Activated T-cell treated with anti-CD3 and anti-CD28 coated beads, Interleukin-2, amount 50 U/mL, for 72 hours (primary cell): Measurements from ENCODE around the gene AGRN. TPM values are rescaled to one million over a fixed set of nuclear protein-coding genes. Genes with fewer than 3 reads are reported as not detected.
"Not testable (repeated sequence)": the region's sequence is repeated elsewhere in the genome, so short reads cannot be mapped to it uniquely, and the experiment has no call there.

ENCODE experiments used
- ATAC-seq, 2 donors: fragments of 150-1000 bp; cut with Tn5 transposase; replicated peaks in 1 of 2; 2 replicates each; pipeline ENCODE4 v1.10.0; 2021; ENCODE audit warnings: moderate library complexity in 2 of 2, mild to moderate bottlenecking in 1 of 2
- DNase-seq, 2 donors: peaks; one replicate each; pipeline ENCODE4 v3.0.0; 2021 to 2022; ENCODE audit warnings: mixed read lengths in 1 of 2
- H3K27ac Mint-ChIP-seq: one replicate; pipeline ENCODE4 v1.8.0; 2022; ENCODE audit warnings: mild to moderate bottlenecking, moderate library complexity, mixed read lengths
- H3K27me3 Mint-ChIP-seq: one replicate; pipeline ENCODE4 v1.8.0; 2022; ENCODE audit warnings: low read depth, mixed read lengths
- H3K36me3 Mint-ChIP-seq, 2 donors: one replicate each; pipeline ENCODE4 v1.8.0; 2022; ENCODE audit warnings: mixed read lengths in 2 of 2, mild to moderate bottlenecking in 1 of 2; ENCODE audit not compliant: insufficient read depth in 2 of 2
- H3K4me1 Mint-ChIP-seq: one replicate; pipeline ENCODE4 v1.8.0; 2022; ENCODE audit warnings: low read depth, mixed read lengths
- H3K4me3 Mint-ChIP-seq, 2 donors: one replicate each; pipeline ENCODE4 v1.8.0; 2022; ENCODE audit warnings: mild to moderate bottlenecking in 2 of 2, mixed read lengths in 2 of 2, moderate library complexity in 2 of 2
- H3K9me3 Mint-ChIP-seq, 2 donors: one replicate each; pipeline ENCODE4 v1.8.0; 2022; ENCODE audit warnings: mixed read lengths in 2 of 2
- total RNA-seq, 2 donors: library from RNA; stranded (reverse); gene quantifications; one replicate each; pipeline ENCODE4 v1.2.3, GENCODE V29; 2022

Gene AGRN
- total RNA-seq, 2 donors from 2014 or later, result 69.0 to 112 TPM

- ATAC-seq (peak; percentile 64 to 69), DNase-seq (peak; percentile 70 to 79)
- H3K36me3 Mint-ChIP-seq, result peaks cover 0 to 2% of the 10 kb centered on the region in 2 donors
- H3K27ac Mint-ChIP-seq, result peak within 1 kb of the TSS; percentile 89
- H3K4me3 Mint-ChIP-seq, result peak within 1 kb of the TSS; percentile 80 to 81
- H3K4me1 Mint-ChIP-seq, result peaks cover 16% of the 10 kb centered on the region
- H3K9me3 Mint-ChIP-seq, result no peaks in the 10 kb centered on the region
- peaks cover 41% of the 10 kb centered on the region for H3K27me3 Mint-ChIP-seq
These were observed 20.1 kb upstream of the AGRN start, which contains the start of gene HES4 for GRCh38 chr1:999725-1000356. TSS of gene HES4 (minus strand) at chr1:1000097. CDS start at chr1:999973, 124 bp downstream.

GRCh38 chr1:1000357-1001056 lies 19.4 kb upstream of the AGRN start:
- ATAC-seq, result peak; percentile 25 to 37
- peaks cover 16% of the 10 kb centered on the region for H3K4me1 Mint-ChIP-seq
- peaks cover 0 to 2% of the 10 kb centered on the region in 2 donors for H3K36me3 Mint-ChIP-seq
- H3K27me3 Mint-ChIP-seq, result peaks cover 41% of the 10 kb centered on the region
- peak; percentile 71 to 79 for DNase-seq
- H3K27ac Mint-ChIP-seq, result peak overlapping the region; percentile 89
- H3K4me3 Mint-ChIP-seq, result peak overlapping the region; percentile 80 to 81
- H3K9me3 Mint-ChIP-seq, result no peaks in the 10 kb centered on the region

GRCh38 chr1:1001057-1001783 lies 18.7 kb upstream of the AGRN start:
- DNase-seq (no peak), ATAC-seq (no peak)
- Mint-ChIP-seq H3K4me1 (peaks cover 11% of the 10 kb centered on the region), H3K9me3 (no peaks in the 10 kb centered on the region), H3K4me3 (peak overlapping the region; percentile 80 to 81), H3K36me3 (peaks cover 0 to 2% of the 10 kb centered on the region in 2 donors), H3K27me3 (peaks cover 35% of the 10 kb centered on the region), H3K27ac (no peak overlapping the region)

DNA sequence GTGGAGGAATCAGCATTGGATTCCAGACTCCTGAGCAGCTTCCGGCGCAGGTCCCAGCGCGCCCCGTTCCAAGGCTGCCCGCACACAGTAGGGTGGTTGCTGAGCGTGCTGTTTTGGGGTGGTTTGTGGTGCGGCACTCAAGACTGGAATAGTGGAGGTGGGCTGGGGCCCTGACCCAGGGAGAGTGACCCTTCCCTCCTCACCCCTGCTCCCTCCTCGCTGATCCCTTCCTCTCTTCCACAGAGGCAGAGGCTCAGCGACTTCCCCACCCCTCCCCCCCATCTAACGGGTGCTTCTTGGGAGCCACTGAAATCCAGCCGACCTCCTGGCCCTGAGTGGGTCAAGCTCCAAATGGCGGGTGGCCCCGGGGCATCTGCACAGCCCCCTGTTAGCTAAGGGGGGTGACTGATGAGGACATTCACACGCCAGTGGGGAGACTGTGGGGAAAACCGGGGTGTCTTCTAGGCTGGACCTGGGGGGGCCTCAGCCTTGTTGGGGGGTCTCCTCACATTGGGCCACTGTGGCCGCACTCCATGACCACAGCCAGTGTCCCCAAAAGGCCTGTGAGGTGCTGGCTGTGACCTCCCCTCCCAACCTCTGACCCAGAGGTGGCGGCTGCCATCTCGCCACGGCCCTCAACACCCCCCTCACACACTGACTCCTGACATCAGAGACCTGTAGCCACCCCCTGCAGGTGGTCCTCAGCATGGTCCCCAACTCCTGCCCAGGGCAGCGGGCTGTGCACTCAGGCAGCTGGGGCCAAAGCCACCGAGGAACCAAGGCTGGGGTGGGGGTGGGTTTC lies 16.1 kb upstream of the AGRN start:
- Mint-ChIP-seq H3K36me3 (peaks cover 0 to 2% of the 10 kb centered on the region in 2 donors), H3K9me3 (no peaks in the 10 kb centered on the region), H3K4me3 (no peak overlapping the region), H3K27ac (no peak overlapping the region), H3K4me1 (peaks cover 11% of the 10 kb centered on the region), H3K27me3 (peaks cover 24% of the 10 kb centered on the region)
- ATAC-seq, result no peak
- DNase-seq, result no peak

GRCh38 chr1:1004420-1004779 lies 15.5 kb upstream of the AGRN start:
- H3K27me3 Mint-ChIP-seq, result peaks cover 24% of the 10 kb centered on the region
- peaks cover 16% of the 10 kb centered on the region for H3K4me1 Mint-ChIP-seq
- peaks cover 0 to 2% of the 10 kb centered on the region in 2 donors for H3K36me3 Mint-ChIP-seq
- no peak for ATAC-seq
- no peak for DNase-seq
- no peaks in the 10 kb centered on the region for H3K9me3 Mint-ChIP-seq
- no peak overlapping the region for H3K27ac Mint-ChIP-seq
- H3K4me3 Mint-ChIP-seq, result peak overlapping the region in 1 of 2 donors; percentile 57

- H3K9me3 Mint-ChIP-seq, result no peaks in the 10 kb centered on the region
- H3K4me1 Mint-ChIP-seq, result peaks cover 16% of the 10 kb centered on the region
- peak in 1 of 2 donors; percentile 29 for ATAC-seq
- DNase-seq, result no peak
- no peak overlapping the region for H3K27ac Mint-ChIP-seq
- peaks cover 24% of the 10 kb centered on the region for H3K27me3 Mint-ChIP-seq
- peaks cover 0 to 2% of the 10 kb centered on the region in 2 donors for H3K36me3 Mint-ChIP-seq
- H3K4me3 Mint-ChIP-seq, result peak overlapping the region; percentile 42 to 57
These were observed 14.9 kb upstream of the AGRN start for GRCh38 chr1:1004780-1005697.

- Mint-ChIP-seq H3K9me3 (no peaks in the 10 kb centered on the region), H3K4me3 (no peak overlapping the region), H3K27me3 (peaks cover 20% of the 10 kb centered on the region), H3K27ac (no peak overlapping the region), H3K36me3 (no peaks in the 10 kb centered on the region), H3K4me1 (peaks cover 16% of the 10 kb centered on the region)
- DNase-seq (no peak), ATAC-seq (no peak)
These were observed 14.1 kb upstream of the AGRN start for GRCh38 chr1:1005774-1006304.

GRCh38 chr1:1006305-1007159 lies 13.4 kb upstream of the AGRN start:
- H3K9me3 Mint-ChIP-seq, result no peaks in the 10 kb centered on the region
- ATAC-seq (no peak), DNase-seq (no peak)
- peaks cover 18% of the 10 kb centered on the region for H3K27me3 Mint-ChIP-seq
- H3K4me1 Mint-ChIP-seq, result peaks cover 16% of the 10 kb centered on the region
- no peak overlapping the region for H3K27ac Mint-ChIP-seq
- no peak overlapping the region for H3K4me3 Mint-ChIP-seq
- no peaks in the 10 kb centered on the region for H3K36me3 Mint-ChIP-seq

- not testable (repeated sequence) for H3K36me3 Mint-ChIP-seq, ATAC-seq, H3K4me3 Mint-ChIP-seq, H3K9me3 Mint-ChIP-seq, H3K27ac Mint-ChIP-seq, DNase-seq, H3K27me3 Mint-ChIP-seq
- H3K4me1 Mint-ChIP-seq, result peaks cover 24% of the 10 kb centered on the region
These were observed 9.8 kb upstream of the AGRN start for GRCh38 chr1:1010131-1010530.

GRCh38 chr1:1011396-1011949 lies 8.4 kb upstream of the AGRN start:
- Mint-ChIP-seq H3K4me3 (no peak overlapping the region), H3K27me3 (no peaks in the 10 kb centered on the region), H3K9me3 (no peaks in the 10 kb centered on the region), H3K36me3 (peaks cover 0 to 4% of the 10 kb centered on the region in 2 donors), H3K27ac (no peak overlapping the region), H3K4me1 (peaks cover 21% of the 10 kb centered on the region)
- DNase-seq (no peak), ATAC-seq (no peak)

DNA sequence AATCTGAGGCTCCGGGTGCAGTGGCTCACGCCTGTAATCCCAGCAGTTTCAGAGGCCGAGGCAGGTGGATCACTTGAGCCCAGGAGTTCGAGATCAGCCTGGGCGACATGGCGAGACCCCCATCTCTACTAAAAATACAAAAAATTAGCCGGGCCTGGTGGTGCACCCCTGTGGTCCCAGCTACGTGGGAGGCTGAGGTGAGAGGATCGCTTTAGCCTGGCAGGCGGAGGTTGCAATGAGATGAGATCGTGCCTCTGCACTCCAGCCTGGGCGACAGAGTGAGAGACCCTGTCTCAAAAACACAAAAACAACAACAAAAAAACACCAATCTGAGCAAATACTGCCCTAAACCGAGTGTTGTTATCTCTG lies 7.2 kb upstream of the AGRN start:
- peak overlapping the region; percentile 87 for H3K27ac Mint-ChIP-seq
- DNase-seq, H3K9me3 Mint-ChIP-seq, H3K27me3 Mint-ChIP-seq, ATAC-seq, H3K36me3 Mint-ChIP-seq: not testable (repeated sequence)
- peak overlapping the region; percentile 93 to 96 for H3K4me3 Mint-ChIP-seq
- H3K4me1 Mint-ChIP-seq, result peaks cover 28% of the 10 kb centered on the region
